PC-9 (cell line): ENCODE data around the gene CELSR2.

Source experiments
- CTCF ChIP-seq: fragments of 200-600 bp; sonication (generic); conservative IDR thresholded peaks from 2 replicates; pipeline ENCODE4 v1.6.1; 2017; ENCODE audit warnings: mixed run types, antibody characterized with exemption, mild to moderate bottlenecking, moderate library complexity
- EZH2 ChIP-seq: fragments of 200-600 bp; sonication (generic); IDR thresholded peaks from 2 replicates; pipeline ENCODE4 v1.8.0; 2017; ENCODE audit warnings: antibody characterized with exemption, low read depth

- TF ChIP-seq CTCF (no peak), EZH2 (no peak)
Measured at GRCh38 chr1:109216662-109217061, 32.7 kb upstream of the CELSR2 start.
